ENCODE data around the gene MINDY4.

Gene MINDY4

GRCh38 chr7:30901856-30902255, 130.6 kb downstream of the MINDY4 start:
- H3K27me3 ChIP-seq (replicated peaks), result peaks cover 3% of the 10 kb centered on the region
- no peak for DNase-seq
- no peak overlapping the region for H3K4me3 ChIP-seq (ENCODE audit: low read depth, low read length)
- in situ Hi-C loops (cut with HindIII; ENCODE audit: low pct_ligation_motif_present, low sequenced_read_pairs), result no loop called here
- H3K27ac ChIP-seq, result no peak overlapping the region
- TF ChIP-seq CTCF (IDR thresholded peaks at IDR 0.05; ENCODE audit: low read depth, low read length, missing control alignments), result no peak
- H3K36me3 ChIP-seq (replicated peaks), result no peaks in the 10 kb centered on the region

GRCh38 chr7:30902466-30902865, 131.2 kb downstream of the MINDY4 start:
- H3K27ac ChIP-seq, result no peak overlapping the region
- DNase-seq, result no peak
- no peak overlapping the region for H3K4me3 ChIP-seq (ENCODE audit: low read depth, low read length)
- TF ChIP-seq CTCF (IDR thresholded peaks at IDR 0.05; ENCODE audit: low read depth, low read length, missing control alignments), result no peak
- H3K36me3 ChIP-seq (replicated peaks), result no peaks in the 10 kb centered on the region
- H3K27me3 ChIP-seq (replicated peaks), result peaks cover 3% of the 10 kb centered on the region
- in situ Hi-C loops (cut with HindIII; ENCODE audit: low pct_ligation_motif_present, low sequenced_read_pairs), result no loop called here

- in situ Hi-C loops (cut with HindIII; ENCODE audit: low pct_ligation_motif_present, low sequenced_read_pairs), result no loop called here
- Histone ChIP-seq H3K36me3 (replicated peaks) (no peaks in the 10 kb centered on the region), H3K27me3 (replicated peaks) (peaks cover 3% of the 10 kb centered on the region), H3K4me3 (ENCODE audit: low read depth, low read length) (no peak overlapping the region), H3K27ac (no peak overlapping the region)
- no peak for TF ChIP-seq CTCF (IDR thresholded peaks at IDR 0.05; ENCODE audit: low read depth, low read length, missing control alignments)
- DNase-seq, result no peak
Measured at GRCh38 chr7:30903146-30903545, 131.9 kb downstream of the MINDY4 start.

GRCh38 chr7:30904561-30904960, 133.3 kb downstream of the MINDY4 start:
- Histone ChIP-seq H3K36me3 (replicated peaks) (no peaks in the 10 kb centered on the region), H3K27me3 (replicated peaks) (peaks cover under 1% of the 10 kb centered on the region), H3K4me3 (ENCODE audit: low read depth, low read length) (no peak overlapping the region), H3K27ac (no peak overlapping the region)
- no peak for TF ChIP-seq CTCF (IDR thresholded peaks at IDR 0.05; ENCODE audit: low read depth, low read length, missing control alignments)
- in situ Hi-C loops (cut with HindIII; ENCODE audit: low pct_ligation_motif_present, low sequenced_read_pairs), result no loop called here
- no peak for DNase-seq

- Histone ChIP-seq H3K27ac (no peak overlapping the region), H3K36me3 (replicated peaks) (no peaks in the 10 kb centered on the region), H3K4me3 (ENCODE audit: low read depth, low read length) (no peak overlapping the region), H3K27me3 (replicated peaks) (no peaks in the 10 kb centered on the region)
- no peak for TF ChIP-seq CTCF (IDR thresholded peaks at IDR 0.05; ENCODE audit: low read depth, low read length, missing control alignments)
- no peak for DNase-seq
- in situ Hi-C loops (cut with HindIII; ENCODE audit: low pct_ligation_motif_present, low sequenced_read_pairs), result no loop called here
Measured at GRCh38 chr7:30905078-30906012, 134.1 kb downstream of the MINDY4 start.
